OCI-LY1 (cell line): ENCODE measurements around the gene ANKRD42.

ENCODE experiments used
- CTCF ChIP-seq: fragments of 200-600 bp; sonication (generic), shearing (Covaris generic); IDR thresholded peaks from 2 replicates; pipeline ENCODE4 v1.5.1; 2017; ENCODE audit warnings: mild to moderate bottlenecking, antibody characterized with exemption, low read length, moderate library complexity, mixed read lengths
- EZH2 ChIP-seq: fragments of 200-600 bp; sonication (generic), shearing (Covaris generic); IDR thresholded peaks from 2 replicates; pipeline ENCODE4 v1.8.0; 2017; ENCODE audit warnings: borderline replicate concordance, mixed run types, mild to moderate bottlenecking, antibody characterized with exemption, low read length, moderate library complexity, mixed read lengths

GRCh38 chr11:83293457-83293774, 99.9 kb downstream of the ANKRD42 start:
- TF ChIP-seq CTCF (no peak), EZH2 (no peak)
